Hematopoietic multipotent progenitor cell treated with erythropoietin and hydrocortisone succinate and interleukin-3 and kit ligand, for 4 days (in vitro differentiated cells): ENCODE data around the gene BLTP2.
"Not testable (repeated sequence)": the region's sequence is repeated elsewhere in the genome, so short reads cannot be mapped to it uniquely, and the experiment has no call there.

Source experiments
- DNase-seq: peaks from one replicate; pipeline ENCODE4 v3.0.0-alpha.2; 2015

Gene BLTP2

DNA sequence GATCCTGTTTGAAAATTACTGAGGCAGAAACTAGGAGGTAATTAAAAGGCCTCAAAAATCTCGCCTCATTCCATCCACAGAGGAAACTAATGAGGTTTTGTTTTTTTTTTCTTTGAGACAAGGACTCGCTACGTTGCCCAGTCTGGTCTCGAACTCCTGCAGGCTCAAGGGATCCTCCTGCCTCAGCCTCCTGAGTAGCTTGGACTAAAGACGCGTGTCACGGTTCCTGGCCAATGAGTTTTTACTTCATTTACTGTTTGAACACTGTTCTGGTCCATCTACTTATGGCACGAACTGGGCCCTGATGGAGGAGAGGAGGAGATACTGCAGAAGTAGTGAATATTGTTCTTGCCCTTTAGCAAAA lies 600 bp upstream of the BLTP2 start:
- DNase-seq: no peak

DNA sequence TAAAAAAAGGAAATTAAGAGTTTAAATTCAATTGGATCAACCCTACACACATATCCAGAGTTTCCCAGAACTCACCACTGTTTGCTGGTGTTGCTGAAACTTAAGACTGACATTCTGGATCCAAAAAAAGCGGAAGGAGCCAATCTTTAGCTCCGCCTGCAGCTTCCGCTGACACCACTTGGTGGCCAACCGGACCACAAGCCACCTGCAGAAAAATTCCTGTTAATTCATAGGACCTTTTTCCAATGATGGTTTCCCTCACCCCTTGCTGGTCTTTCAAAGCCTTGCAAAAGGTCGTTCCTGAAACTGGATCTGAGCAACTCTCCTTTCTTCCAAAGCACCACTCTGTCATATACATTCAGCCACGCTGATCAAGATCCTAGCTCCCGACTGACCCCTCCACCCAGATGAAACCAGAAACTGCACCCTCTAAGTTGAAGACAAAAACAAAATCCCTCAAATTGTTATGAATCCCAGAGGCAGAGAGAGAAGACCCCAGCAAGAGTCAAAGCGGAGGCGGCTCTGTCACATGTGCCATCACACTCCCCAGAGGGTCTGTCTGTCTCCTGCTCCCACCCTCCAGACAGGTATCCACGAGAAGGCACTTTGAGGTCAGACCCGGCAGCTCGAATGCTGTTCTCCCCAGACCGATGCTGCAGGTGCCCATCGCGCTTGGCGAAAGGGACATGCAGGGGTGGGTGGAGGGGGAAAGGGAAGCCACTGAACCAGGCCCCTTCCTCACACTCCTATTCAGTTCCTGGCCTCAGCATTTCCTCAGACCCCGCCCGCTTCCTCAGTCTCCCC lies 773 bp downstream of the BLTP2 start:
- DNase-seq: peak; percentile 91

DNA sequence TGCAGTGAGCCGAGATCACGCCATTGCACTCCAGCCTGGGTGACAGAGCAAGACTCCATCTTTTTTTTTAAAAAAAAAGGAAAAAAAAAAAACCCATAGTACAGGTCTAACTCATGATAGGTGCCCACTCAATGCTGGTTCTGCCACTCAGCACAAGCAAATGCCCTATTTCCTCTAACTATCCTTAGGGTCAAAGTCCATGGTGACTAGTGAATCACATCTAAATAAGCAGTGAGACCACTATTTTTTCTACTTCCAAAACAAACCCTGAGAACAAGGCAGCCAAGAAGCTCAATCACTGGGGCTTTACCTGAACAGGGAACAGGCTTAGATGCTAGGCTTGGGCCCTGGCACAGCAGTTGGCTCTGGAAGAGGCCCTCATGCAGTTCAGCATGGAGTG lies 3.4 kb downstream of the BLTP2 start:
- DNase-seq: no peak

DNA sequence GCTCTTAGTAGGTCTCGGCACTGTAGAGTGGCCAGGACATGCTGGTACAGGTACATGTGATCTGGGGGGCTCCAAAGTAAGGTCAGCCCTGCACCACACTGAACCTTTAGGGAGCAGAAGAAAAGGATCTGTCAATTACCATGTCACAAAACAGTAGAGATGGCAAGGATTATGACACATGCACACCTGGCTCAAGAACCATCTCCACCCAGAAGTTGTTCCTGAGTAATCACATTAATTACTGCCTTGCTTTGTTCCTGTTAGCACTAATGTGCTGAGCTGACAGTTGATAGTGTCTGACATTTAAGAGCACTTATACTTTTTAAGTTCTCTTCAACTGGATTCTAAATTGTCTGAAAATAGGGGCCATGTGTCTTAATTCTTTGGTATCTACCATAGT lies 9.5 kb downstream of the BLTP2 start:
- no peak for DNase-seq

DNA sequence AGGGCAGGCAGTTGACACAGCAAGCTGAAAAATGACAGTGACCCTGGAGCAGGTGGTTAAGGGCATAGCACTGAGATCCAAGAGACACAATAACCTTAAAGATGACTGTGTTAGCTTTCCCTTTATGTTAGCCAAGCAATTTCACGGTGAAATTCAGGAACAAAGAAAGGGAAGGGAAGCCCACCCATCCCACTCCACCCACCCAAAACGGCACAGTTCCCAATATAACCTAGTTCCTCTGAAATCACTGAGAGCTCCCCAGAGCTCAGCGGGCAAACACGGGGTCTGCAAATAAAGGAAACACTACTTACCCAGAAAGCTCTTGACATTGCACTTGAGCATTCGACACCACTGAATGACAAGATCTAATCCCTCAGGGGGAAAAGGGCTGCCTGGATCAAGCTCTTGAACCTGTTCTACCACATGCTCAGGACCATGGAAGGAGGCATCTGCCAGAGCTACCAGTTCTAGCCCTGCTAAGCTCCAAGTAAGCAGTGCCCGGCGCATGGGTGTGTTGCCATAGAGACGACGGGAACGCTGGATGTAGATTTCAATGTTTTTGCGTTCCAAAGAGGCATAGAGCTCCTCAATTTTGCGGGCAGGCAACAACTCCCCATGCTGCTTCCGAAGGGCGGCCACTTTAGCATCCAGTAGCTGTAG lies 10.6 kb downstream of the BLTP2 start:
- no peak for DNase-seq

DNA sequence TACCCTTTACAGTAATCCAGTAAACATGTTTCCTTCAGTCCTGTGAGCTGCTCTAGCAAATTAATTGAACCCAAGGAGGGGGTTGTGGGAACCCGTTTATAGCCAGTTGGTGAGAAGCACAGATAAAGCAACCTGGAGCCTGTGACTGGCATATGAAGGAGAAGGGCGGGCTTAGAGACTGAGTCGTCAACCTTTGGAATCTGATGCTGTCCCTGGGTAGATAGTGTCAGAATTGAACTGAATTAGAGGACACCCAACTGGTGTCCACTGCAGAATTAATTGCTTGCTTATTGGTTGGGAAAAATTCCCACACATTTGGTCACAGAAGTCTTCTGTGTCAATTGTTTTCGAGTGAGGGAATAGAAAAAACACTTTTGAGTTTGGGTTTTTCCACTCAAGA lies 18.1 kb downstream of the BLTP2 start:
- DNase-seq: no peak

DNA sequence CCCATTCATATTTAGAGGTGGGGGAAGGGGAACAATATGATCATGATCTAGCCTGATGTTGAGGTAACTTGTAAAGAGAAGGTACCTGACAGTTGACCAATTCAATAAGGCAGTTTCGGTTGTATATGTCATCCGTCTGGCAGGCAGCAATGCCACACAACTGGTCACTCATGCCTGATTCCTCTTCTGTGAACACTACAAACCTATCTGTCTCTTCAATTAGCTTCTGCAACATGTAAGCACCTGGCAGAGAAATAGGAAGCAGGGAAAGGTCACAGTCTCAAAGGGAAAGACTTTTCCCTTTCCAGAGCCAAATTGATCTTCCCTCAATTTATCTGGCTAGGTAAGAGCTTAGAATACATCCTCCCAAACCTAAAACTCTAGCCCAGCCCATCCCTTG lies 20.8 kb downstream of the BLTP2 start:
- no peak for DNase-seq

DNA sequence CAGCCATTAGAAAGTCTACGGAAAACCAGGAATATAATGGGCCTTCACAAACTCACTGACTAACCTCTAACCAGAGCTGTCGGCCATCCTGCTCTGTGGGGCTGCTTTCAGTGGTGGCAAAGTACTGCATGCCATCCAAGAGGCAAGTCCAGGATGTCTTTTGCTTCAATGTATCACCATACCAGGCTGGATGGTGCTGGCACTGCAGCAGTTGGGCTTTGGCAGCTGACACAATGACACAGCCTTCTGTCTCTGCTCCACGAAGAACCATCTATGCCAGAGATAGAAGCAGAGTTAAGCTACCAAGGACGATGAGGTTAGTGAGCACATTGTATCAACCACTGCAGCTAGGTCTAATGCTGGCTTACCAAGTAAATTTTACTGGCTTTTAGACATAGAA lies 21.3 kb downstream of the BLTP2 start:
- no peak for DNase-seq

DNA sequence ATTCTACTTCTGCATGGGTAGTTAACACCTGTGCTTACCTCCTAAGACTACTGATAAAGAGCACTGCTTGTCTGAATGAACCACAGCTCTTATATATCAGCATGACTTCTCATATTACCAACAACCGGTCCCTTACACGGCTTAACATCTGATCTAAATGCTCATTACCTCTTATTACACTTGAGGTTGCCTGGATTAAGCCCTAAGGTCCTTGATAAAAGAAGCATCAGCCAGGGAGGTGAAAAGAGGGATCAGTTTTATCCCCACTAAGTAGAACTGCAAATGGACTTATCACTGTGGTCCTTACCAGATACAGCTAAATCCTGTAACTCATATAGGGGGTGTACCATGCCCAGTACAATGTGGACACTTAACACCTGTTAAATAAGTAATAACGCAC lies 22.8 kb downstream of the BLTP2 start:
- no peak for DNase-seq

DNA sequence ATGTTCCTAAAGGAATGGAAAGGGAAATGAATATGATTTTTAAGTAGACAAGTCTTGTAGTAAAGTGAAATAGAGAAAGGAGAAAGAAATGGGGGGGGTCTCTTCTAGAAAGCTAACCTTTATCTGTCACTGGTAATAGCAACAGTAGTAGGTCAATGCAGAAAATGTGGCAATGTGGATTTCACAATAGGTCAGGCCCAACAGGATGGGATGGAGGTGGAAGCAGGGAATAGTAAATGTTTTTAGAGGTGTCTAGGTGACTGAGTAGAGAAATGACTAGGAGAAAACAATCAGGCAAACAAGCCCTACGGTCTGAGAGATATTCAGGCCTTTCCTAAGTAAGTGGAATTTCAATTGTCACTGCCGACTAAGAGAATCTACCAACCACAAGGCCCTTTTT lies 24.9 kb downstream of the BLTP2 start:
- DNase-seq: no peak

DNA sequence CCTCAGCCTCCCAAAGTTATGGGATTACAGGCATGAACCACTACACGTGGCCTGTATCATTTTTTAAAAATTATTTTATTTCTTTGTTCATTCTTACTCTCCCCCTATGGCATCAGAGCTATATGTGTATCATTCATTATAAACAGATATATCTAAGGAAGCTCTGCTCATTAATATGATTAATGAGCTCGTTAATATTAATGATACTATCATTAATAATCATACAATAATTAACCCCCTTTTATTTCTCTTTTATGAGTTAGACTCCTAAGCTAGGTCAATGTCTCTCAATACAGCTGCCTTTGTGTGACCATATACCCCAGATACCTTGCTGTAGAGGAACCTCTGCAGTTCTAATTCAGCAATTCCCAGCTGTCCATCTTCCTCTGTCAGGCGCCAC lies 26.5 kb downstream of the BLTP2 start:
- DNase-seq: no peak

DNA sequence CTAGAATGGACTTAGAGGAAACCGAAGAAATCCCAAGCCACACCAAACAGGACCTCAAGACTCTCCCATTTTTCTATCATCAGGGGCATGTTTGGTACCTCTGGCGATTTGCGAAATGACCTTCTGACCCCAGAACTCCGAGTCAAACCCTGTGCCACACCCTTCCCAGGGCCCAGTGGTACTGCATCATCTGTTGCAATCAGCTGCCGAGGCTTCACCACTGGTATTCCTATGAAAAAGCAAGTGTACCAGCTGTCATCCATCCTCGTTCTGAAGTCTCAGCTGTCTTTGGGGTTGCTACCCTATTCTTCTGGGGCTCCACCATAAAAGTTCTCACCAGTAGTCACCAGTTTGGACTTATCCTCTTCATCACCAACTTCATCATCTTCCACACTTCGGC lies 28.7 kb downstream of the BLTP2 start:
- DNase-seq: no peak

DNA sequence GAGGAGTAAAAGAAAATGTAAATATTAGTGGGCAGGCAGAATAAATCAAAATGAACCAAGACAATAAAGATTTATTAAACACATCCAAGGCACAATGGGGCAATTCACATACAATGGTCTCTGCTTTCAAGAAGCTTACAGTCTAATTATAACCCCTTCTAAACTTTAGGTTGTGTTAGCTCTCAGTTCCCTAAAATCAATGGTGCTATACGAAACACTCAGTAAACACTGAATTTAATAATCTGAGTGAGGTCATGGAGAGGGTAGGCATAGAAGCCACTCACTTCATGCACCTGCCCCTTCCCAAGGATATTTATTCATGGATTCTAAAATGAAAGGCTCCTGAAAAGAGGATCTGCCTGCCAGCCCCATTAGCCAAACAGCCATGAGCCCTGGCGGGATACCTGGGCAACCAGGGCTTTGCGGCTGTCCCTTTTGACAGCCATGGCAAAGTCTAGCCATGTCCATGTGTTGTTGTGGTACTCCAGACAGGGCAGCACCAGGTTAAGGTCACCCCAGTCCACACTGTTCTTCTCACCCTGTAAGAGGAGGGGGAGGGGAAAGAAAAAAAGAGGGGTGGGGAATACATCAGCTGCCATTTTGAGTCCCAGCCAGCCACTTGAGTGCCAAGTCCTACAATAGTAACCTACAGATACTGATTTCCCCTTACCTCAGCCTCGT lies 29.6 kb downstream of the BLTP2 start:
- no peak for DNase-seq

DNA sequence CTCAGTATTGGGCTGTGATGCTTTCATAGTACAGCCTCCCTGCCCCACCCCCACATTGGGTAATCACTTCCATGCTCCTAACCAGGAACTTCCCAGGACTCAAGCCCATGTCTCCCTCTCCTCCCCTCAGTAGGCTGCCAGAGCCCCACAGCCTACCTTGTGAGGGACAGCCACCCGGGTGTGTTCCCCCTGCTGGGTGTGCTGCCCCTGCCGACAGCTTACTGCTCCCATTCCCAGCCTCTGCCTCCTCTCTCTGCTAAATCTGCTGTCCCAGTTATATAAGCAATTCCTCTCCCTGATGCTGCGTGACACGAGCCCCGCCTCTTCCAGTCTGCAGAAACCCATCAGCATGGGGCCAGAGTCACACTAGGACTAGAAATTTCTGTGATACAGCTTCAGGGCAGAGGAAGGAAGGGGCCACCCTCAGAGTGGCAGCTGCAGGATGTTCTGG lies 31.0 kb downstream of the BLTP2 start, which contains the start of gene RSKR:
TSS of gene RSKR (minus strand) at position 255 of the 451 bp plus-strand sequence. CDS start at position 231, 24 bp downstream.
- peak; percentile 43 for DNase-seq

DNA sequence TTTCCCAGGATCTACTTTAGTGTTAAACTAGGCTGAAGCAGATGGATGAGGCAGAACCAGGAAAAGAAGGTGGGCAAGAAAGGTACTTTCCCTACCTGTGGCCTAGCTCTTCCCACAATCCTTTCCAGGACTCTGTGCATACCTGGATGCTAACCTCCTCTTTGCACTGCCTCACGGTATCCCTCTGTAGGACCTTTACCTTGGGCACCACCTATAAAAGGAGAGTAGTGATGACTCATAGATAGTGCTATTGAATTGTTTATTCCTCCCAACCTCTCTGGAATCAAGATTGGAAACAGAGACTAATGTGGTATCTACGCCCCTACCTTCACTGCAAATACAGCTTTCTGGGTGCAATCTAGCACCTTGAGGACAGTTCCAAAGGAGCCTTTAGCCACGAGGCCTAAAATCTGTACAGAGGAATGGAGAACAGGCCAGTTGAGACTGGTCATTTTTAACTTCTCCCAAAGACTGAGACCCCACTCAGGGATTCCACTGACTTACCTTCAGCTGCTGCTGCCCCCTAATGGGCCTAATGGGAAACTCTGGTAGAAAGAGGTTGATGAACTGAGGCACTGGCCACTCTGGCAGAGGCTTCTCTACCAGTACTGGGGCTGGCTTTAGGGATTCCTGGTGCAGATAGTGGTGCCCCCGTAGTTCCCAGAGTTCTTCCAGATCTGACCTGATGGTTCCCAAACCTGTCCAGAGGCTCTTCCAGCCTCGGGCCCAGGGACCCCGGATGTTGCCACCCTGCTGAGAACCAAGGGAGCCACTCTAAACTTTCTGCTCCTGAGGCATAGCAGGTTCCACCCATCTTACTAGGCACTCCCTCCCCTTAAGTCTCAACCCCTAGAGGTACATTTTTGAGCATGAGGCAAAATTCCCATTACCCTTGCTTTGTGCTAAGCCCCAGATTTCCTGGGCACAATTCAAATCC lies 31.8 kb downstream of the BLTP2 start:
- peak; percentile 68 for DNase-seq

DNA sequence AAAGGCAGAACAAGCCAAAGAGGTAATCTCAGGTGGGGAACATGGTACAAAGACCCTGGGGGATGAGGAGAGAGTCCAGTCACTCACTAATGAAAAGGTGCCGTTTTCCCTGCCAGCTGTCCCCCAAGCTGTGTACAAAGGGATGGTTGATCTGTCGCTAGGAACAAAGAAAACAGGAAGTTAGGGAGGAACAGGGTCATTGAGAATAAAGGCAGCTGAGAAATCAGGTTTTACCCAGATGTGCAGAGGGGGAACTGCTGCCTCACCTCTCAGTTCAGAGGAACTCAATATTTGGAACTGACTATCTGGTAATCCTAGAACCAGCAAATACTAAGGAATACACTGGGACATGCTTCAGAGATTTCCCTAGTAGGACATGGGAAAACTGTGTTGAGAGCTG lies 32.4 kb downstream of the BLTP2 start:
- peak; percentile 13 for DNase-seq

DNA sequence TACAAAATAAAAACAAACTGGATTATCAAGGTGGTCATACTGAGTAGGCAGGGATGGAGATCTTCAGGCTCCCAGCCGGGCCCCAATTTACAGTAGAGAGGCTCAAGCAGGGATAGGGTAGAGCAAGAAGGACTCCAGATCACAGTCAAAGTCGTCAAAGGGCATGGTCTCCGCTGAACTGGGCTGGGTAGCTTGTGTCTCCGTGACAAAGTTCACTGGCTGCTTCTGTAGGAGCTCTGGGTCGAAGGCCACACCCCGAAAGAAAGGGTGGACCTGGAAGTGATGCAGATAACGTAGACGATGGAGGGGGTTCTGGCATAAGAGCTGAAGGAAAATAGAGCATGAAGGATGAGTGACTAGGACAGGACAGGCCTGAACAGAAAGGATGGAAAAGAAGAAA lies 34.6 kb downstream of the BLTP2 start:
- DNase-seq: no peak

DNA sequence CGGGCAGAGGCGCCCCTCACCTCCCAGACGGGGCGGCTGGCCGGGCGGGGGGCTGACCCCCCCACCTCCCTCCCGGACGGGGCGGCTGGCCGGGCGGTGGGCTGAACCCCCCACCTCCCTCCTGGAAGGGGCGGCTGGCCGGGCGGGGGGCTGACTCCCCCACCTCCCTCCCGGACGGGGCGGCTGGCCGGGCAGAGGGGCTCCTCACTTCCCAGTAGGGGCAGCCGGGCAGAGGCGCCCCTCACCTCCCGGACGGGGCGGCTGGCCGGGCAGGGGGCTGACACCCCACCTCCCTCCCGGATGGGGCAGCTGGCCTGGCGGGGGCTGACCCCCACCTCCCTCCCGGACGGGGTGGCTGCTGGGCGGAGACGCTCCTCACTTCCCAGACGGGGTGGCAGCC lies 40.9 kb downstream of the BLTP2 start:
- DNase-seq: not testable (repeated sequence)

DNA sequence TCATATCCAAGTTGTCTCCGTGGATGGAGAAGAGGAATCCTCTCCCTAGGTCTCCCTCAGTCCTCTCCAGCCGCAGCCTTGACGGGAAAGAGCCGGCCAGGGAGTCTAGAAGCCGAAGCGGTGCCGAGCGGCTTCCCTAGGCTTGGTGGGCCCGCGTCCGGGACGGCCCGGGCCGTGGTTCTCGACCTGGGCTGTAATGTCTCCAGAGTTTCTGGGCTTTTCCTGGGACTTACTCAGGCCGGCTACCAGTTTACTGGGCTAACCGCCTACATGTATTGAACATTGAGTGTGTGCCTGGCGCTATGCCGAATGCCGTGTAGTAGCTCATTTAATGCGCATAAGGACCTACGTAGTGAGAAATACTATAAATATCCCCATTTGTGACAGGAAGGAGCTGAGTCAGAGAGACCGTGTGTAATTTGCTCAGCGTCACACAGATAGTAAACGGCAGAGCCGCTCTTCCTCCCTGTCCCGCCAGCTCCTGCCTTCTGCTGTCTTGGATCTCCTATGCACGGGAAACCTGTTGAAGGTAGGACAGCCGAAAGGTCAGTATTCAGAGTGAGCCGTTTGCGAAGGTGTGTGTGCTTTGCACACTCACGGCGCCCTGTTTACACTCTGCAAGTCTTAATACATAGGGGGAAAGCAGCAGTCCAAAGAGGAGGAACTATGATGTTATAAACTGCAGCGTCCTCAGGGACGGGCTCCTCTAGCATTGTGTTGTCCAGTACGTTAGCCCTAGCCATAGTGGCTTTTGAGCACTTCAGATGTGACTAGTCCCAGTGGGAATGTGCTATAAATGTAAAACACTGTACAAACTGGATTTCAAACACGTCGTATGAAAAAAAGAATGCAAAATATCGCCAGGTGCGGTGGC lies 45.4 kb downstream of the BLTP2 start:
- peak; percentile 85 for DNase-seq

DNA sequence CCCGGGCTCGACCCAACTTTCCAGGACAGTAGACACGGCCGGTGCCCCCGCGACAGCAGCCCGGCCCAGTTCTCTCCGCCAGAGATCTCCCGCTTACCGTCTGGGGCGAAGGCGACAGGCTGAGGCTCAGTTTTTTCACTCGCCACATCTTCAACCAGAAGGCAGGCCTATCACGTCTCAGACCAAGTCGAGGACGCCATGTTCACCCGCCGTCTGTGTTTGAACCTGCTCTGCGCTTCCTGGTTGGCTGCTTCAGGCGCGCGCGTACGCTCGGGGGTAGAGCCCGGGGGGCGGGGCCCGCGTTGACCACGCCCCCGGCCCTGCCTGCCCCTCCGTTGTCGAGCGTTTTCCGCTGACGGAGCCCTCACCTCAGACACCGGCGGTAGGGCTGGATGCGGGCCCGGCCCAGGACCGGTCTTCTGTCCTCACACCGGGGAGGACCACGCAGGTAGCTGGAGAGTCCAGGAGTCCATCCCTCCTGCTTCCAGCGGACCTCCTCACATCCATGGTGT lies 46.1 kb downstream of the BLTP2 start, which contains the start of gene SPAG5:
TSS of gene SPAG5 (minus strand) at position 227 of the 512 bp plus-strand sequence. CDS start at position 148, 79 bp downstream.
- peak; percentile 97 for DNase-seq

DNA sequence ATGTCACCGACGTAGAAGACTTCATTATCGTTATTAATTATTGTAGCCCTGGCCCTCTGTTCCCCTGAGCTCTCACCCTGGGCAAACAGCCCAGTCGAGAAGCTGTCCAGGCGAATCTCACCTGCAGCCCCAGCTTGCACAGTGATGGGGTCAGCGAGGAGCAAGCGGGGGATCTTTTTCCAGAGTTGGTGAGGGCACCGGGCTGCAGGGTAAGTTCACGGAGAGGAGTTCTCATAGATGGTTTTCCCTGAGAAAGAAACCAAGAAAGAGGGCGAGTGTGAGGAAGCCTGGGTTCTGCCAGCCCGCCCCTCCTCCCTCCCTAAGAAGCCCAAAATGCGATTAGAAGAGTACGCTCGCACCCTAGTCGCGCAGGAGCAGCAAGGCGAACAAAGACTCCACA lies 46.6 kb downstream of the BLTP2 start:
- no peak for DNase-seq
